Measurements from ENCODE around the gene UCP3. TPM values are rescaled to one million over a fixed set of nuclear protein-coding genes. Genes with fewer than 3 reads are reported as not detected.

Gene UCP3
- total and polyA plus RNA-seq, 2 of the 8 experiments (the other 6 are each of a cell fraction or from before 2014, with no cell fraction given): 0.85 to 1.3 TPM

DNA sequence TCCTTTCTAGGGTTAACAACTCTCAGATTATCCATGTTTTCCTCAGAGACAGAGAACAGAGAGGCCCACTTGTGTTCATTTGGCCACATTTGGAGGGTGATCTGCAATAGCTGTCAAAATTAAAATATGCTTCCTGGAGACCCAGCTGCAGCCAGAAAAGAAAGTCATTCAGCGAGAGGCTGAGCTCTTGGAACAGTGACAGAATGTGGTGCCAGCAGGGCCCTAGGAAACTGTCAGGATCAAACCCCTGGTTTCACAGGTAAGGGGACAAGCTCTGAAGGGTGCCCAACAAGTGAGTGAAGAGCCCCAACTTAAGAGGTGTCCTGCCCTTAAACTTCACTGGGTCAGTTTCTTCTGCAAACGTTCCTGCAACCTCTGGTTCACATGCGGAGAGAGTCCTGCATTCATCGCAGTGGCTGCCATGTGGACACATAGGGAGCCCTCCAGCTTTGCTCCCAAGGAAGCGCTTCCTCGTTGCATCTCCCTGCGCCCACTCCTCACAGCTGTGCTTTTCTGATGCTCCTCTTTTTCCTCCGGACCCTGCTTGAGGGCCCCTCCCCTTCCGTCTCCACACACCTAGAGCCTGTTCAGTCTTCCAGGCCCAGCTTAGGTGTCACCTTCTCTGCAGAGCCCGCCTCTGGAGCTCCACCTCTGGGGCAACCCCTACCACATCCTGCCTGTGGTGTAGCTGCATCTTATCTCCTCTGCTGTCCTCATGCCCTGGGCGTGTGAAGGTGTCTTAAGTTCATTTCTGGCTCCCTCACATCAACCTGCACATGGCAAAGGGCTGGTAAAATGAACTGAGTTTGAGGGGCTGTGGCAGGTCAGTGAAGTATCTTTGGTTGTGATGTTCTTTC is 3.9 kb downstream of the UCP3 start (continued):
- no peak for TF ChIP-seq KDM4A (IDR thresholded peaks at IDR 0.05; ENCODE audit: low read depth, low read length, severe bottlenecking)
- TF ChIP-seq RBBP5 (IDR thresholded peaks at IDR 0.05; ENCODE audit: borderline replicate concordance, low read depth, low read length): no peak
- TF ChIP-seq MAFK (IDR thresholded peaks at IDR 0.05; ENCODE audit: low read depth, low read length): no peak

All from H1 (cell line).